NOMO-1 treated with dmso at 0.1 percent for 144 hours (cell line): ENCODE results near the gene STMP1.

Experiments used
- DNase-seq: peaks from one replicate; lab custom pipeline; 2025; ENCODE audit not compliant: unreplicated experiment; lab: John Stamatoyannopoulos, UW

The STMP1 gene

GRCh38 chr7:135718794-135719437 lies 56.6 kb downstream of the STMP1 start:
- DNase-seq: no peak

GRCh38 chr7:135719688-135720087 lies 57.4 kb downstream of the STMP1 start:
- no peak for DNase-seq

GRCh38 chr7:135721198-135721820 lies 59.0 kb downstream of the STMP1 start:
- DNase-seq: no peak

- no peak for DNase-seq
Observed at GRCh38 chr7:135723411-135723810, 61.1 kb downstream of the STMP1 start.
